ENCODE results near the gene BNIP5.

BNIP5 gene

DNA sequence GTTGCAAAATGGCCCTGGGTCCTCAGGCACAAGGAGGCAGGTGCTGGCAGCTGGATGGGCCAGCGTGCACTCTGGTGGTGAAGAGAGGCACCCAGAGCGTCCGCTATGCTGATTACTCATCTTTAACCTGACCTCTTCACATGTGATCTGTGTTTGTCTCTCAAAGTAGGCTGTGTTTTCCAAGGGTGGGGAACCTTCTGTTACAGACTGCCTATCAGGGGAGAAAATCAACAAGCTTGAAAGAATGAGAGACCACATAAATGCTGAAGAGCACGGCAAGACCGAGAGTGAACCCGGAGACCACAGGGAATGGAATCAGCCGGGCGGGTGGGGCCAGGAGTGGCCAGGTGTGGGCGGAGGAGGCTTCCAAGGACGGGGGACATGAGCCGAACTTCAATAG, 16.2 kb downstream of the BNIP5 start:
- no peak for DNase-seq

DNA sequence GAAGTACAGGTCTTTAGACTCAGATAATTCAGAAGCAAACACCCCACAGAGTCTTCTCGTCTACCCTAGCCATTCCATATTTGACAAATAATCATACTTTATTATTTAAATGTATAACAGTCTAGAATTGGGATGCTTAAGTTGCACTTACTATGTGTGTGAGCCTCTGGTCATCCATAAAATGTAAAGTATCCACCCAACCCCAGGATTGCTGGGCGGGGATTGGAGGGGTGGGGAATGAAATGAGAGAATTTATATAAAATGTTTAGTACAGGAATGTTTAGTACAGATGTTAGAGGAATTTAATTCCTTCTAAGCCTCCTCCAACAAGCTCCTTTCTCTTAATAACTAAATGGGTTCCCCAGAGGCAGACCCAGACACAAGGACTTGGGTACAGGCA, 16.9 kb downstream of the BNIP5 start:
- DNase-seq, result no peak

DNA sequence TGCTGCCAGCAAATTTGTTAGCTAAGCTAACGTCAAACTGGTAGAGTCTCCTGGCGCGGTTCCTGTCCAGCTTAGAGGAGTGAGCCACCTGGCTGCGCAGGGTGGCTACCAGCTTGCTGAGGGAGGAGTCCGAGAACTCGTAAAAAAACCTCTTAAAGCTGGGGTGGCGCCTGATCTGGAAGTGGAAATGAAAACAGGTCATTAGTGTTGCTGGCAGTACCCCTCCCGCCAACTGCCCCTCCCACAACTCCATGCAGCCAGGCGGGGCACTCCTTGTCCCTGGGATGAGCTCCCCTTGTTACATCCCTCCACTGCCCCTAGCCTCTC, 17.3 kb downstream of the BNIP5 start:
- no peak for DNase-seq

DNA sequence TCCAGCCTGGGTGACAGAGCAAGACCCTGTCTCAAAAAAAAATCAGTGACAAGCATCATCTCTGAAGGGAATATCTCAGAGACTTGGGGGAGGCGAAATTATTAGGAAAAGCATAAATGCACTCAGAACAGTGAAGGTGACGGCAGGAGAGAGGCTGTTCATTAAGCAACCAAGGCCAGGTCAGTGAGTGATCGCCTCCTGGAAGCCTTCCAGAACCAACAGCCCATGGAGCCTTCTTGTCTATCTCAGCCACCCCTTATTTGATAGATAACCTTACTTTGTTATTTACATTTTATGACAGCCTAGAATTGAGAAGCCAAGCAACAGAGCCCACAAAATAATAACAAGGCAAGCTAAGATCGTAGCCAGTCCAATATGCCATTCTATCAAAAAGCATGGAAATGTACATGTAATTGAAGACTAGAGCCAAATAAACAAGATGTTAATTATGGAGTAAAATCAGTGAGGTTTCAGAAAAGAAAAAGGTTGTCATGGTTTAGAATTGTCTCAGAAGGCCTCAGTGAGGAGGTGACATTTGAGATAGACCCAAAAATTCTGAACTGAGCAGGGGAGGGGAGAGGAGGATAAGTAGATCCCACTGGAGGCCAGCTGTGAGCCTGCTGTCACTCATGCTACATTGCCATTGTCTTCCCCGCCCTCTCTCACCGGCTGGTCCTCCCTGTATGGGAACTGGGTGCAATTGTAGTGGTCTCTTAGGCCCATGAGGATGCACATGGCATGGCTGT, 17.8 kb downstream of the BNIP5 start:
- DNase-seq, result no peak

DNA sequence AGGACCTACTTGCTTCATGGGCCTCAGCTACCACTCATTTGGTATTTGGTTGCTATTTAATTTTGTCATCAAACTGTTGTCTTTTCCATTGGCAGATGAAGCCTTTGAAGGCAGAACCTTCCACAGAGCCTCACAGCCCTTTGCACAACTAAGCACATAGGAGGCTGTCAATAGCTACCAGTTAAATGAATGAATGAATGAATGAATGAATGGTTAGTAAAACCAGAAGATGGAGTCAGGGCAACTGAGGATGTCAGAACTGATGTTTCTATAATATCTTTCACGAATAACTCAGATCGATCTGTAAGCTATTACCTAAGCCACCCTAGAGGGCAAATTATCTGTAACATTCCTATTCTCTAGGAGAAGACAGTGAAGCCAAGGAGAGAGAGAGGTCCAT, 19.1 kb downstream of the BNIP5 start:
- DNase-seq, result no peak

DNA sequence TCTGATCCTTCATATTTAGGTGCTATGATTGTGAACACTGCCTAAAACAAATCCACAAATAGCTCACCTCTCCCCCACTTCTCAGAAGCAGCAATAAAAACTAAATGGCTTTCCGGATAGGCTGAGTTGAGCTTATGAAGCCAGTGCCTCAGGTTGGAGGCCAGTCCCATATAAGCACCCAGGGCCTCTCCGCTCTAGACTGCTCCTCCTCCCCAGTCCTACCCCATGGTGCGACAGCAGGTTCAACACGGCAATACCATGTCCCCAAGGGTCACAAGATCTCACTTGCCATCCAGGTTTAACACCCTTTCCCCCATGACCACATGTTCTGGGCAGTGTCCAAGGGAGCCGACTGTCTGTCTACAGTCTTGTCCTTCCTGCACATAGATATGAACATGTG, 20.8 kb downstream of the BNIP5 start:
- DNase-seq, result no peak

DNA sequence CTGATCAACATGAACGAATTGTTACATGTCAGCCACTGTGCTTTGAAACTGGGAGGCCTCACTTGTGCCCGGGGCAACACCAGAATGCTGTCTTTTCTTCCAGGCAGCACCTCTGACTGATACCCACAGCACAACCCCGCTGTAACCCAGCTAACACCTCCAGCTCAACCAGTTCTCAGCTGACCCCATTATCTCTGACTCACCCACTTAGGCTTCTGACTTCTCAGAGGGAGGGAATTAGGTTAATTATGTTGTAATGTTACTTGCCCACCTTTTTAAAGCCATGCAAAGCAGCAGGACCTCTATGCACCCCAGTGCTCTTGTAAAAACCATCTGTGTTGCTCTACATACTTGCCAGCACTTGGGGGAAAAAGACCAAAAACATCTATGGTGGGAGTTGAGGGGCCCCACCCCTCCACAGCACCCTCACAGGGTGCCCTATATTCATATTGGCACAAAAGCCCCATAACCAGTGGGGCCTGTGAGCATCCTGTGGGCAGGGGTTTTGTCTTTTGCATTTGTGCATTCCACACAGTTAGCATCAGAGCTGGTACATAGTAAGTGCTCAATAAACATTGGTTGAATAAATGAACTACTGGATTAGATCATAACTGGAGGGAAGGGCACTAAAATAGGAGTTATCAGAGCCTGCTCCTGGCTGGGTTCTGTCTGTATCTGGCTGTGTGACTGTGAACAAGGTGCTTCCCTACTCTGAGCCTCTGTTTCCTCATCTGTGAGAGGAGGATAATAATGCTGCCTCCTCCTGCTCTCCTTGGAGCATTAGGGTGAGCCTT, 22.3 kb downstream of the BNIP5 start:
- no peak for DNase-seq

DNA sequence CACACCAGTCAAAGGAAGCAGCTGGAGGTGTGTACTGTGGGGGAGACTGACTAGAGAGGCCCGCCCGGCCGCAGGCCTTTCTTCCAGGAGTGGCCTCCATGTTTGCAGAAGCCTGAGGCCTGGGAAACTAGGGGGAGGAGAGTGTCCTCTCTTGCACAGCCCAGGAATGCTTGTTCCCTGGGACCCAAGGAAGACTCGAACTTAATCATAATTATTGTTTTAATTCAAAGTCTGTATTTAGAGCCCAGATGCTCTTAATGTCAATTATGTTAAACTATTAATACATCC, 23.1 kb downstream of the BNIP5 start:
- DNase-seq, result no peak

DNA sequence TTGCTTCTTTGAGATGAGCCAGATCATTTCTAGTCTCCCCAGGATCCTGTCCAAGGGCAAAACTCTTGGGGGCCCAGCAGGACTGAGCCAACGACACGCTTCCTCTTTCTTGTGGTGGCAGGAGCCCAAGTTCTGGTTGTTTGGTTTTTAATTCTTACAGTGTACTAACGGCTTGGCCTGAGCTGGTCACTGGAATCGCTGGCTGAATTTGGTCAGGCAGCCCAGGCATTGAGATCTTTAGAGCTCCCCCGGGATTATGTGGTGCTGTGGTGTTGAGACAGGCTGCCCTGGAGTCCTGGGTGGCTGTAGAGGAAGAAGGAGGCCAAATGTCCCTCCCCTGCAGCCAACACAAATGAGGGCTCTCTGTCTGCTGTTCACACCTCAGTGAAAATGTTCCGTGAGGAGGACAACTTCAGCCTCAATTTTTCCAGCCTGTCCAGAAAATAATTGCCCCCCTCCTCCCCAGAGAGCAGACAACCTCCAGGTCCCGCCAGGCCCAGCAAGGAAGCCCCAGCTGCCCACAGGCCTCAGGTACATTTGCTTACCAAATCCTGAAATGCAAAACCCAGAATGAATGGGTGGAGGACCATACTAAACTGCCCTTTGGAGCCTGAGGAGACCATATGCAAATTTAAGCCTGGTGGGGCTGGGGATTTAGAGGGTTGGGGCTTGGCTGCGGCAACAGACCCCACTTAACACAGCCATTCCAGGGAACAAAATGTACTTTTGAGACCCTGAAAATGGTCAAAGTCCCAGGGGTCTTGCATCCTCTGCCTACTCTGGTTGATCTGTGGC, 23.6 kb downstream of the BNIP5 start:
- no peak for DNase-seq

DNA sequence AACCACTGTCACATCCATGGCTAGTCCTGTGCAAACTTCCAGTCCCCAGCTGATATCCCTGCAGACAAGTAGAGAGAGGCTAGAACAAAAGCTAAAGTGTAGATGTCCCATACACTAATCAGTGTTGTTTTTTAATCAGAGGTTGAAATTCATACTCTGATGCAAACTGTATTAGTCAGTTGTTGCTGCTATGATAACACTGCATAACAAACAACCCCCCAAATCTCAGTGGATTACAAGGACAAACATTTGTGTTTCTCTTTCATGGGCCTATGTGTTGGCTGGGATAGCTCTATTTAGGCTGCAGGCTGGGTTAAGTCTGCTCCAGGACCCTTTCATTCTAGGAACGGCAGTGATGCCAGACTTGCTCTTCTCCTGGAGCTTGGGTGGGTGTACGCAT, 26.8 kb downstream of the BNIP5 start:
- no peak for DNase-seq

DNA sequence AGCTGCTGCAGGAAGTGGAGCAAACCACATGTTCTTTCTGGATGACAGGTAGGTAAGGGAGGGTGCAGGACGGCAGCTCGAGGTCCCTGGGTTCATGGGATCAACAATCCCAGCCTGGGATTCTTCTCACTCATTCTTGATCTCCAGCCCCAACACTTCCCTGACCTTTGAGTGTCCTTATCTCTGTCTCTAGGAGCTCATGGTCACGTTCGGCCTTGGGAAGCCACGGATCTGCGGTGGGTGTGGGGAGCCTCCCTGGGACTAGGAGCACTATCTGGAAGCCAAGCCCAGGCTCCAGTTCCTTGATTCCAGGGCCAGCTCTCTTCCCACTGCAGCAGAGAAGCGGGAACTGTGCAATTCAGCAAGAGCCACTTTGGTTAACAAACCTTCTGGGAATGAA, 27.5 kb downstream of the BNIP5 start:
- DNase-seq, result no peak

DNA sequence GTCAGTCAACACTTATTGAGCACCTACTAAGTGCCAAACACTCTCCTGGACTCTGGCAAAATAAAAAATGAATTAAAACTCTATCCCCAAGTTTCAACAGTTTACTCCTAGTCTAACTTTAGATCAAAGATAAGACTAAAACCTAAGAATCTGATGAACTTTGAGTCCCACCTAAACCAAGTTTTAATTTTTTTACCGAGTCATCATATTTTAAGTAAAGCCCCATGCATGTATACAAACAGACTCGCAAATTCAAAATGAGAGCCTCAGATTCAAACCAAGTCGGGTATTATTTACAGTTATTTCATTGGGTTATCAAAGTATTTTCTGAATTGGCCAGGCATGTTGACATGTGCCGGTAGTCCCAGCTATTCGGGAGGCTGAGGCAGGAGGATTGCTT, 28.2 kb downstream of the BNIP5 start:
- DNase-seq, result no peak

DNA sequence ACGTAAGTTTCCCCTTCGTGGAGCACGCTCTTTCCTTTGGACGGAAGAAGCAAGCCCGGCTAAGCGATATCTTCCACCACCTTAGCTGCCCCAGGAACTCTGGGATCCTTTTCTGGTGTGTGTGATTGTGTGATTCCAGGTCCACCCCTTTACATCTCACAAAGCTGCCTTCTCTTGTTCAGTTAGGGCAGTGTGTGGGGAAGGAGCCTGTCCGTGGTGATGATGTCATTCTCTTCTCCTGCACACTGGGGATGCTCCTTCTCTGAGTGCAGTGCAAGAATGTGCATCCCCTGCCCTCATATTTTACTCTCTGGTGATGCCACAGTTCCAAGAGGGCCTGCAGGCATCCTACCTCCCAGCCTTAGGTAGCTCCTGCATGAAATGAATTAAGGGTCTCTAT, 30.3 kb downstream of the BNIP5 start:
- DNase-seq, result no peak

DNA sequence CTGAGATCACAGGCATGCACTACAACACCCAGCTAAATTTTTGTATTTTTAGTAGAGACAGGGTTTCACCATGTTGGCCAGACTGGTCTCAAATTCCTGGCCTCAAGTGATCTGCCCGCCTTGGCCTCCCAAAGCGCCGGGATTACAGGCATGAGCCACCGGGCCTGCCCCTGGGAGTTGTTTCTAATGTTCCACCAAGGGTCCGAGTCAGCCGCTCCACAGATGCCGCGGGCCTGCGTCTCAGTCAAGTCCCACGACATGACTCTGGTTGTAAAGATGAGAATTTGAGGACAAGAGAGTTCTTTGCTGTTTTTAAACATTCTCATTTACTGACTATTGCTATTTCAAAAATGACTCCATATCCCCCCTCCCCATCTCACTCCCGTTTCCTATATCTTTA, 30.8 kb downstream of the BNIP5 start:
- no peak for DNase-seq

DNA sequence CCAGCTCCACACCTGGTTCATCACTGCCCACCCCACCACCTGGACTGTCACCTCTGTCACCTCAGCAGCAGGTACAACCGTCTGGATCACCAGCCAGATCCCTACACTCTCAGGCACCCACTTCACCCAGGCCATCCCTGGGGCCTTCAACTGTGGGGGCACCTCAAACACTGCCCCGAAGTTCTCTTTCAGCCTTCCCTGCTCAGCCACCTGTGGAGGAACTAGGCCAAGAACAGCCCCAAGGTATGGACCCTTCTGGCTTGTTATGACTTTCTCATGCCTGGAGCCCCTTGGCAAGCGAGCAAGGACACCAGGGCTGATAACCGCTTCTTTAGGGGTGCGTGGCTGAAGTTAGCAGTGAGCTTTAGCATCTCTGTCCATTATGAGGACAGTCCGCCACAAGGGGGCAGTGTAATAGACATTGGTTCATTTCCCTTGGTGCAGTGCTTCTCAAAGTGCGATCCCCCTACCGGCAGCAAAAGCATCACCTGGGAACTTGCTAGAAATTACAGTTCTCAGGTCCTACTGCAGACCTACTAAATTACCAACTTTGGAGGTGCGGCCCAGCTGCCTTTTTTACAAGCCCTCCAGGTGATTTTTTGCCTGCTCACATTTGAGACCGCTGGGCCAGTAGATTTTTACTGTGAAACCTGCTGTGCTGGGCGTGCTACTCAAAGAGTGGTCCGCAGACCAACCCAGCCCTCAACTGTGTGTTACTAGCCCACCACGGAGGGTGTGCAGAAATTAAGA, 34.3 kb downstream of the BNIP5 start:
- peak; percentile 82 for DNase-seq

DNA sequence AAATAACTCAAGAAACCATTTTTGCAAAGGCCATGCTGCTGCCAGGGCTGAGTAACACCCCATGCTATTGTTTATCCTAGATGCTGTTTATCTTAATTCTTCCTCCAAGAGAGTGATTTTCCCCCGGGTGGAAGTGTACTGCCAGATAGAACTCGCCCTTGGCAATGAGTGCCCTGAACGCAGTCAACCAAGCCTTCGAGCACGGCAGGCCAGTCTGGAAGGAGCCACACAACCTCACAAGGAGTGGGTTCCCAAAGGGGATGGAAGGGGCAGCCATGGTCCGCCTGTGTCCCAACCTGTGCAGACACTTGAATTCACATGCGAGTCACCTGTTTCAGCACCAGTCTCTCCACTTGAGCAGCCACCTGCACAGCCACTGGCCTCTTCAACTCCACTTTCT, 34.9 kb downstream of the BNIP5 start:
- no peak for DNase-seq

DNA sequence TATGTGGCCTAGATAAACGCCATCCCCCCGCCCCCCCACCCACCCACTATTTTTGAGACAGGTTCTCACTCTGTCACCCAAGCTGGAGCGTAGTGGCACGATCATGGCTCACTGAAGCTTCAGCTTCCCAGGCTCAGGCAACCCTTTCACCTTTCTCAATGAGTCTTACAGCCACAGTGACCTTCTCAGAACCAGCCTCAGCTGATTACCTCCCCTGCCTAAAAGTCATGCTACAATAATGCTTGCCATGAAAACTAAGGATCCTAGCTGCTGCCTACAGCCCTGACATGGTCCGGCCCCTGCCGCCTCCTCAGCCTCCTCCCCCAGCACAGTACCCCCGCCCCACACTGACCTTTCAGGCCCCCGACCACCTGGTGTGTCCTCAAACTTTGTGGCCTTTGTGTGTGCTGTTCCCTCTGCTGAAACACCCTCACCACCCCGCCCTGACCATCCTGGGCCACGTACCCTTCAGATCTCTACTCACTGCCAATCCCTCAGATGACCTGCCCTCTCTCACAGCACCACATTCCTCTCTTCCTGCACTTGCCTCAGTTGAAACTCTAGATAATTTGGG, 35.5 kb downstream of the BNIP5 start:
- DNase-seq, result no peak

DNA sequence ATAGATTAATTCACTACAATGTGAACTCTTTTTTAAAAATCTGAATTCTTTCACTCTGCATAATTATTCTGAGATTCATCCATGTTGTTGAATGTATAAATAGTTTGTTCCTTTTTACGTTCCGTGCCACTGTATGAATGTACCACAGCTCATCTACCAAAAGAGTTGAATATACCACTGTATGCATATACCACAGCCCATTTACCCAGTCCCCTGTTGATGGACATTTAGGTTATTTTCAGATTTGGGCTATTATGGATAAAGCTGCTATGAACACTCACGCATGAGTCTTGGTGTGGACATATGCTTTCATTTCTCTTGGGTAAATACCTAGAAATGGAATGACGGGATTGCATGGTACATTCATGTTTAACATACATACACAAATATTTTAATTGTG, 38.7 kb downstream of the BNIP5 start:
- DNase-seq, result no peak

DNA sequence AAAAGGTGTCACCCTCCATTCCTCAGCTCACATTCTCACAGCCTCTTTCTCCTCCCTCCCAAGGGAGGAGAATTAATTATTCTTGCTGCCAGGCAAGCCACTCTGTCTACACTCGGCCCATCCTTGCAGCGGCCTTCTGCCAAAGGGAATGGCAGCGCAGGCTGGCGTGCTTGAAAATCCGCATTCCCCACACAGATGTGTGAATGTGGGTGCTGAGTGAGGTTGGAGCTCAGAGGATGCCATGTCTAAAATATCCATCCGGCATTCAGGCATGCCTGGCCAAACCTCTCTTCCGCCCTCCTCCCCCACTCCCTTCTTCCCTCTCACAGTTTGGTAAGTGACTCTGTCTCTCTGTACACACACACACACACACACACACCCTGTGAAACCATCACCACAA, 39.2 kb downstream of the BNIP5 start:
- DNase-seq, result no peak

DNA sequence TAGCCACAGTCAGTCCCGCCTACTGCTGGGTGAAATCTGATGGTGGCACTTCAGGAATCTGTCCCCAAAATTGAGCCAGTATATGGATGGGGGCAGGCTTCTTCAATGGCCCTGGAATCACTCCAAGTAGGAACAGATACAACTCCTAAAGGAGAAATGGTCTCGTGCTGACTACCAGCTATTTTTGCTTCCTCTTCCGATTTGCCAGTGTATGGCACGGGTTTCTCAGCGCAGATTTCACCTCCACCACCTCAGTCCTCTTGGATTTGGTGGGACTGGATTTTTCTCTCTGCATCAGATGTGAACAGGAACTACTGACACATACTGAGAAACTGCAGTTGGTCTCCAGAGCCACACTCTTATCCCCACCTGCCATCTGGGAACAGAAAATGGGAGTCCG, 39.6 kb downstream of the BNIP5 start:
- no peak for DNase-seq

DNA sequence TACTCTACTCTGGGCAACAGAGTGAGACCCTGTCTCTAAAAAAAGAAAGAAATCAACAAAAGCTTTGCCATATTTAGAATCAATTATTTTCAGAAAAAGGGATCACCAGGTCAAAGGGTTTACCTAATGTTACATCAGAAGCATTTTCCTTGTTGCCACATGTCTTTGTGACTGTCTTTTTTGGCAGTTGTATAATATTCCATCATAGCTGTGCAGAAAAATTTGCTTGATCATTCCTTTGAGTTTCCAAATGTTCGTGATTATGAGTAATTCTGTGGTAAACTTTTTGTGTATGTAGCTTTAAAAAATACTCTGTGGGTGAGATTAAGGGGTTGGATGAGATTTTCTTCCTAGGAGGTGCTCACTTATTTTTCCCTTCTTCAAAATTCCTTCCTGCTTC, 40.4 kb downstream of the BNIP5 start:
- peak; percentile 6 for DNase-seq

DNA sequence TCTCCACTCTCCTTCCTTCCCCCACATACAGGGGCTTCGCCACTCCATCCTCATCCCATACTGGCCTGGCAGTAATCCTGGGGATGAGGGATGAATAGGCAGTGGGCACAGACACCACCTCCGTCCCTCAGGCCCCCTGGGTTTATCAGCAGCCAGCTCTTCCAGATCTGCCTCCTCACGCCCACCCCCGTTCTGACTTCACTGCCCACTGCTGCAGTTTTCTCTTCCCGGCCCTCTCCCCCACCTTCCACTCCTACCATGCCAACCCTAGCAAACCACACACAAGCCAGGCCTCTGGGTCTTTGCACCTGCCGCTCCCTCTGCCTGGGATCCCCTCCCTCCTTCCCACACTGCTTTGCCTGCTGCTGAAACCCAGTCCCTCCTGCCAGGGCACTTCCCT, 44.5 kb downstream of the BNIP5 start:
- DNase-seq, result no peak
